HG03135 (cell line): ENCODE measurements around the gene ARID5B.

ENCODE experiments used
- ATAC-seq: cut with Tn5 transposase; IDR thresholded peaks from one replicate; pipeline ENCODE4 v1.9.1; 2021; ENCODE audit warnings: mild to moderate bottlenecking, moderate library complexity; ENCODE audit not compliant: unreplicated experiment

Gene ARID5B

DNA sequence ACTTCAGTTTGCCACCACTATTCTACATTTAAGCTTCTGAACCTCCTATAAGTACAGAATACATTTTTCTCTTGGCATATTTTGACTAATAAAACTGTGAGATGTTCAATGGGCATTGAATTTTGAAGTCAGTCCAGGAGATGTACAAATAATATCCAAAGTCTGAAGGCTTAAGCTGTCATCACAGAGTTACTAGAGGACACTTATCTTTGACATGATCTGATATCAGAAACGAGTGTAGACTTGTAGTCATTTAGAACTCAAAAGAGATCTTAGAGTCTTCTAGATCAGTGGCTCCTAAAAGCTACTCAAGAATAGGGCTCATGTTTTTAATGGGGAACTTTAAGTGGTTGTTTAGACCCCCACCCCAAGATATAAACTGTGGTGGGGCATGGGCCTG, 160.5 kb downstream of the ARID5B start:
- ATAC-seq, result no peak

DNA sequence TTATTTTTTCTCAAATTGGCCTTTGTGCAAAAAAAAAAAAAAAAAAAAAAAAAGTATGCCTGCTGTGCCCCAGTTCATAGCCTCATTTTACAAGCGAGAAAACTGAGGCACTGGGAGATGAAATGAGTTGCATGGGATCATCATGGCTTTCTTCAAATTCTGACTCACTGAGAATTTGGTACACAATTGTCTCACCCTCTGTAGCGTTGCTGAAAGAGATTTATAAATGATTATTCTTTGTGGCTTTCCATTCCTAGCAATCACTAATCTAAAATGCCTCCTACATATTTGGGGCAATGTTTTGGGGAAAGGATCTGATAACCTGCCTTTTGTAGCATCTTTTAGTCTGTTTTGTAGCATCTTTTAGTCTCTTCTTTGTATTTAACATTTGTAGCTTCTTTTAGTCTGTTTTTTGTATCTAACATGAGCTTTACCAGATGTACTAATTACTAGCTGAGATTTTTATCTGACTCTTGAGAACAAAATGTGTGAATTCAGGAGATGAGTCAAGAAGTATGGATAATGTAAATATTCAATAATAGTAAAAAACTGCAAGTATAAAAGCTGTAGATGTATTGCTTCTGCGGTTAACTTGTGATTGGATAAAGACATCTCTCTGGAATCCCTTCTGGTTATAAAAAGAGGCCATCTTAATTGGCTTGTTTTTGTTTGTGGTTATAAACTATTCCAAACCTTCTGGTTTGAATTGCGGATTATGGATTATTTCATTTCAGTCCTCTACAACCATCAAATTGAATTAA, 161.4 kb downstream of the ARID5B start:
- ATAC-seq, result no peak

DNA sequence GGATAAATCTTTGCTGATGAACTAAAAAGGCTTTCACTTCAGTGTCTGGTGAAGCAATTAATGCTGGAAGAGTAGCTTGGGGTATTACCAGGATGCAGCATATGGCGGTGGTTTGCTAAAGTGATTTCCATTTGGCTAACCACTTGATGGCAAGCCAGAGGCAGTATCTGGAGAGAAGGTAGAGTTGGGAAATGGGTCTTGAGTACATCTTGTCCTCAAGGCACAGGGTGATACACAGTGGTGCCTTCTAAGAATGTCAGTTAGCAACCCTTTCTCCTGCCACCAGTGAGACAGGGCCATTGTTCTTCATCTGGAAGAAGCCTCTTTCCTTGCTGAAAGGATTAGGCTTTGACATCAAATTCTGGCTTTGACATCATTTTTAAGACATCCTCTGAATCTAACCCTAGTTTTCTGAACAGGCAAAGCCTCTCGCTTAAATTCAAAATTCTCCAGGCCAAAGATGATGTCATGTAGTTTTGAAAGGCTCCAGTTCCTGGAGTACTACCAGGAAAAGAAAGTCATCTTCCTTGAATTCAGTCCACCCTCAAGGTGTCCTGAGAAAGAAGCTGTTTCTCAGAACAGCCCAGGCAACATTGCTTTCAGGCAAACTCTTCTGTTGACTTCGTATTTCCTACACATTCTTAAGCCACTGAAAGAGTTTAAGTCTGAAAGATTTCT, 162.4 kb downstream of the ARID5B start:
- no peak for ATAC-seq

DNA sequence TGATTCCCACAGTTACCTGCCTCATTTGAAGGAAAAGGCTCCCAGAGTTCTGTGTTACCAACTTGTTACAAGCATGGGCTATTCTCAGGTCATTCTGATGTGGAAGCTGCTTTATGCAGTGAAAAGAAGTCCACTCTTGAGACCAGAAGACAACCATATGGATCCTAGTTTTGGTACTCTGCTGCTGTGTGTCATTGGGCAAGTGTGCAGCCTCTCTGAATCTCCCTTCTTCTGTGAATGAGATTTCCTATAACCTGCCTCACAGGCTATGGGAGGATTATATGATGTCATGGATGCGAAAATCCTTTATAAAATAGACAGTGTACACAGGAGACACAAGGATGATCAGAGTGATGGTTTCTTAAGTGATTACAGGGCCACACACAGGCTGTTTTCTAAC, 166.1 kb downstream of the ARID5B start:
- ATAC-seq, result no peak

DNA sequence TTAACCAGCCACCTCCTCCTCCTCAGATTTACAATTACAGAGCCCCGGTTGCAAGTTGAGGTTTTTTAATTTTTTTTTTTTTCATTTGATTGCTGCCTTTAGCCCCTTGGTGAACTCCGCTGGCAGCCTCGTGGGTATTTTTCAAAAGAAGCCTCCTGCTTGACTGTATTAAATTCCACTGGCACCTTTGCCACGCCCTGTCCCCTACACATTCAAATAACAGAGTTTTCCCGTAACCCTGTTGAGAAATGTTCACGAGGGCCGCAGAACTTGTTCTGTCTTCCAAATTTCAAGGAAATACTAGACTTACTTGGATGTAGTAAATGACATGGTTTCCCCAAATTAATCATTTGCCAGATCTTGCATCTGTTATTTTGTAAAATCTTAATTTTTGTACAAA, 167.0 kb downstream of the ARID5B start:
- ATAC-seq, result no peak

DNA sequence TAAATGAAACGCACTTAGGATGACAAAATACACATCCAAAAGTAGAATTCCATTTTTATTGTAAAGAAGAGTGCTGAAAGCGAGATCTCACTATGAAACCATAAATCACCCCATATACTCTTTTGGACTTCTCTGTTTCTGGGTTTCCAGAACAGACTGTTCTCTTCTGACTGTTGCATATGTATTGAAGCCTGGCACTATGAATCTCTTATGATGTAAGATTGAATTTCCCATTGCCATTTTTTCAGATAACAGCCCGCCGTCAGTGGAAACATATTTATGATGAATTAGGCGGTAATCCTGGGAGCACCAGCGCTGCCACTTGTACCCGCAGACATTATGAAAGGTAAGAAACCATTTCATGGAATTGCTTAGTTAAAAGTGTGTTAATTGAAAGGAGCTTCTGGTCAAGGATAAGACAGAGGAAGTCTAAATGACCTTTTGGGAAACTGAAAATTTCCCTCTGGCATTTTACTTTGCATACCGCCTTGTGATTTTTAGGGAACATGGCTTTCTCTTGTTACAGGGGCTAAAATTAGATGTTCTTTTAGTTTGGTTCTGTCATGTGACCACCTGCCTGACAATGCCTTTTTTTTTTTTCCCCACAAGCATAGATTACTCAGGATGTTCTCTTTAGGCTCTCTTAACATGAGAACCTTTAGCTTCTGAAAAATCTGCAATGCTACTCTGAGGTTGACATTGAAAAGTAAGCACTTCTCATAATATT, 168.1 kb downstream of the ARID5B start:
- no peak for ATAC-seq

DNA sequence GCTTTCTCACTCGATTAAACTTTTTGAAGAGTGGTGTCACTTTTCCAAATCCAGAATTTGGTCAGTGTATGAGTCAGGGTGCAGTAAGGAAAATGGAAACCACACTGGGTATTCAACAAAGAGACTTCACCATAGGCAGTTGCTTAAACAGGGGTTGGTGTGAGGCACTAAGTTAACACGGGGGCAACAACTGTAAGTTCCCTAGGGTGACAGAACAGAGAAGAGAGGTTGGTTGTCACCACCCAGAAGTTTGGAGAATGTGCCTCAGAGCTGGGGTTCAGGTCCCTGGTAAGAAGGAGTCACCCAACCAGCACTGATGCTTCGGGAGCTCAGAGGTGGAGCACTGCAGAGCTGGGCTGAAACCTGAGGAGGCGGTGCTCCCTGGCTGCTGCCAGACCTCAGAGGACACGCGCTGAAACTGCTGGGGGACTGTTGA, 170.4 kb downstream of the ARID5B start:
- no peak for ATAC-seq

DNA sequence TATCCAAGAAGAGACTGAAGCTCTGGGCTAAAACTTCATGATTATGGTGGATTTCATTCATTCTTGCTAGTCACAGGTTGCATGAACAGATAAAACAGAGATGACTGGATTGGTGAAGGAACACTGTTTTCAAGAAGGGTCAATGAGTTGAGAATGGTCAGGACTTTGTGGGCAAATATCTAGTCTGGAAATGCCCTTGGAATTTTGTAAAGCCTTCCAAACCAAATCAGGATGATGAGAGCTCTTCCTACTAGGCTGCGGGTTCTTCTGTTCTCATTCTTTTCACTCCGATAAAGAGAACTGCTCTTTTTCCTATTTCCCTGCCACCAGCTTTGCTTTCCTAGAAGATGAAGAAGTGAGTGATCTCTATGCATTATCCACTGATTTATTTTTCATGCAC, 171.4 kb downstream of the ARID5B start:
- ATAC-seq, result no peak

DNA sequence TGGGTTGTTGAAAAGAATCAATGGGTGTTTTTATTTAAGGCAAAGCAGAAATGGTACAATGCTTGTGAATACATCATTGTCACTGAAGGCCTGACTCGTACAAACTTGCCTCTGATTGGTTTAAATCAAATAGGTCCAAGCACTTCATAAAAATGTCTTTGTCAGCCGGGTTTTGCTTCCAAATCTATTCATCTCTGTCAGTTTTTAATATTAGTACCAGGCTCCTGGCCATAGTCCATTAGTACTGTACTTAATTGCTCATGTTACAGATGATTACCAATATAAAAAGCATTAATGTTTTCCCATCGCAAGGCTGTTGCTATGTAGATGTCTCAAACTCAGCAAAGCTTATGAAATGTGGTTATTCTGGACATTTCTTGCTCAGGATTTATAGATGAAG, 171.9 kb downstream of the ARID5B start:
- no peak for ATAC-seq

DNA sequence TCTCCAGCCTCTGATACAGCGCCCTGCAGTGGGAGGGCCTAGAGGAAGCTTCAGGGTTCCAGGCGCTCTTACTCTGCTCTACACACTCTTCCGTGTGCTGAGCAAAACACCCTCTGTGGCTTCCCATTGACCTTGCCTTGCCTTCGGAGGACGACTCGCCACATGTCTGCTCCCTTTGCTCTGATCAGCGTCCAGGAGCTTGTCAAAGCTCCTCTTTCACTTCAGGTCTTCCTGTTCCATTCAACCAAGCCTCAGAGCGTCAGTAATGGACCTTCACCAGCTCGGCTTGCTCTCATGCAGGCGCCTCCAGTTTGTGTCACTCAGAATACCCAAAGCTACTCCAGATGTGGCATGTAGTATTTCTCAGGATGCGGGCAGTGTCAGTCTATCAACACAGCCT, 173.9 kb downstream of the ARID5B start:
- no peak for ATAC-seq

DNA sequence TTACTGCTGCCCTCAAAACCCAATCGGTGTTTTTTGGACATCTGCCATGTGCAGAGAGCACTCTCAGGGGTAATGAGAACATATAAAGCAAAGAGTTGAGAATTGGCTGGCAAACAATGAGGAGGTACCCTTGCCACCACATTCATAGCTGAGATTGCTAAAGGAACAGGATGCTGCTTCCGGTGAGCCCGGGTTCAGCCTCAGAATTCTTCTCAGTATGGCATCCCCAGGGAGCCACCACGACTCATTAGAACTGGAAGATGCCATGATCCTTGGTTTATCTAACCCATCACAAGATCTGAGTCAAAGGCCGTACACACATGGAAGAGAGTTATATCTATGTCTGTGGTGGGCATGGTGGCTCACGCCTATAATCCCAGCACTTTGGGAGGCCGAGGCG, 174.4 kb downstream of the ARID5B start:
- no peak for ATAC-seq

DNA sequence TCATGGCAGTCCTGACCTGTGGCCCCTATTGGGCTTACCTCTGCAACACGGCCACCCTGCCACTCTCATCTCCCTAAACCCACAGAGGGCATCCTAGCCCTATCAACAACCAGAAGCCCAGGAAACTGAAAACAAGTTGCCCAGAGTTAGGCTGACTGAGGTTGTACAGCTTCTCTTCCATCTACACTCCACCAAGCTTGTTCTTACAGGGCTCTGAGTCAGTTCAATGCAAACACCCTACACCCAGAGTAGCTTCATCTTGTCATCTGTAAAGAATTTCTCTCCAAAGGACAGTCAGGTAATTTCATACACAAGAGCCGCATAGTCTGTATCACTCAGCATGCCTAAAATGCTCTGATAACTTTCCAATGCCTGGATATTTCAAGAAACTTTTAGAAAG, 175.4 kb downstream of the ARID5B start:
- no peak for ATAC-seq

DNA sequence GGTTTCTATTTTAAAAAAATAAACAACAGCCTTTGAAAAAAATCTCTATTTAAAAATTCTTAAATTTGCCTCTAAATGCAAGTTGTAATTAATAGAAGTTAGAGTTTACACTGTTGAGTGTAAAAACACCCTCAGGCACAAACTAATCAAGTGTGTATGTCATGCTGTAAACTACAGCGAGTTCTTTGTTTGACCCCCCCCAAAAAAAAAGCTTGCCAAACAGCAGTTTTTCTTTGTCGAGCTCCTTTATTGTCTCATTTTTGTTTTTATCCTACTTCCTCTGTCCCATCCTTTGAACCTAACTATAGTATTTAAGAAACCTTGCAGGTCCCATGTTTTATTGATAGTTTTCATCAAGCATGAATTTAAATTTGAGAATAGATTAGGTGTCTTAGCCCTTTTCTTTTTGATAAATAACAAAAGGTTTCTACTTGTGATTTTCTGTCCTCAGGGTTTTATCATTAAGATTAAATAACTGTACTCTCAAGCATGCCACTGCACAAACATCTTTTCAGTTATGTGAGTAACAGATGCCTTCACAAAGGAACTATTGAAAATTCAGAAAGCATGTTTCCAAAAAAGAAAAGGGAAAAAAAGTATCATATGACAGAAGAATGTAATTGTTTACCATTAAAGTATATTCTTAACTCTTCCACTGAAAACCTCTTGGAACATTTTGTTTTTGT, 176.0 kb downstream of the ARID5B start:
- ATAC-seq, result no peak

DNA sequence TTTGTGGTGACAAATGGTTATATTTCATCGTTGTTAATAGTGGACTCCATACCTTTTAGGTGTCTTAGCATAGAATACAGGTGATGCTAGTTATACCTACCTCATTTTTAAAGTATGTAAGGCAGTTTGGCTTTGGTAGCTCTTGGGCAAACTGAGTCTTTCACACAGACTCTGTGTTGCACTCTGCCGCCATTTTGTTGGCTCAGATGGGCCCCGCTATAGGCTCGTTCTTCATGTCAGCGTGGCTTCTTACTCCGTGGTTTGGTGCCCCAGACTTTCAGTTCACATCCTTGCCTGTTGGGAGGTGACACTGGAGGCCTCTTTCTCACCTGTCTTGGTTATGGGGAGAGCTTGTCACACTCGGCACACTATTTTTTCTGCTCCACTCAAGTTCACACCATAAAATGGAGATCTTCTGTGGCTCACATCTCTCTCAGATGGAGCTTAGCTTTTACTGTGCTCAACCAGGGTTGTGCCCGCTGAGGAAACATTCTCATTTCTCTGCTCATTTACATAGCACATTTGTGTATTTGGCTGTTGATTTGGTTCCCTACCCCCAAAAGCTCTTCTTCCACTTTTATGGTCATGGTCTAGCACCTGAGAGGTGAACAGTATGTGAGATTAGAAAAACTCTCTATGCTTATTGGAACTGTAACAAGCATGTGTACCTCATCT, 178.5 kb downstream of the ARID5B start:
- peak; percentile 66 for ATAC-seq

DNA sequence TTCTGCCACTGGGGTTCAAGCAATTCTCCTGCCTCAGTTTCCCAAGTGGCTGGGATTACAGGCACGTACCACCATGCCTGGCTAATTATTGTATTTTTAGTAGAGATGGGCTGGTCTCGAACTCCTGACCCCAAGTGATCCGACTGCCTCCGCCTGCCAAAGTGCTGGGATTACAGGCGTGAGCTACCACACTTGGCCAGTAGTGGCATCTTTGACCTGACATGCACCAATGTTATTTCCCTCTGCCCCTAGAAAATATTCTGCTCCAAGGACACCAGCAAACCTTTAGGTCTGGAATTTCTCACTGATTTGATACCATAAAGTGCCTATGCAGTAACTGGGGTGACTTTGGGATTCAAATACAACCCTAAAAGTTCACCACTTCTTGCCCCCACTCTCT, 179.4 kb downstream of the ARID5B start:
- ATAC-seq, result no peak

DNA sequence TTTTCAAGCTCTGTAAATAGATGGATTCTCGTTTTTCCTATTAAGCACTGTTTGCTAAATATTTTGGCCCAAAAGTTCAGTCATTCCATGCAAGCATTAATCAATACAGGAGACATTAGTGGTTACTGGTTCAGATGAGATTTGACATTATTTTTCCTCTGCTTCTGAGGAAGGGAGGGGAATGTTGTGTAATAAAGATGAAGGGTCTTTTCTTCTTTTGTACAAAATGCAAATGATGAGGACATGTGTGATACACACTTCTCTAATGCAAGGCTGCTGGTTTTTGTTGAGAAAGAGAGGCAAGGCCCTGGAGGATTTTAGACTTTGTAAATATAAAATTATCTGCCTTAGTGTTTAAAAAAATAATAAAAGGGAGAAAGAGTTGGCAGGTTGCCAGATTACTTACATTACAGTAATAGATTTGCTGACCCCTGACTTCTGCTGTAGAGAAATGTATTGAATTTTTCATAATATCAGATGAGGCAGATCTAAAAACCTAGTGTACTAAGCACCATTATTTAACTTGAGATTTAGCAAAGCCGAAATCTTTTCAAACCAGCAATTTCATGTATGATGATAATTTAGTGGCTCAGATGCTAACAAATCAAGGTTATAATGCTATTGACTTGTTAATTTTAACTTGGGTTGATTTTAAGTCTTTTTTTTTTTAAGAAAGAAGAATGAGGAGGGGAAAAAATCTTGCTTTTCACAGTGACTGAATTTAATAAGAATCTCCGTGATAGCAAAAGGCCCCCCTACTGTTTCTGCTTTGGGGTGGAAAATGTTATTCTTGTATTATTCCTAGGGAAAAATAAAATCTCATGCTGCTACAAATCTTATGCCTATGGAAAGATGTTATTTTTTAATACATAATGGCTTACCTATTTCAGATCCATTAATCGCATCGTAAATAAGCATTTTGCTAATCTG, 180.1 kb downstream of the ARID5B start:
- ATAC-seq, result no peak

DNA sequence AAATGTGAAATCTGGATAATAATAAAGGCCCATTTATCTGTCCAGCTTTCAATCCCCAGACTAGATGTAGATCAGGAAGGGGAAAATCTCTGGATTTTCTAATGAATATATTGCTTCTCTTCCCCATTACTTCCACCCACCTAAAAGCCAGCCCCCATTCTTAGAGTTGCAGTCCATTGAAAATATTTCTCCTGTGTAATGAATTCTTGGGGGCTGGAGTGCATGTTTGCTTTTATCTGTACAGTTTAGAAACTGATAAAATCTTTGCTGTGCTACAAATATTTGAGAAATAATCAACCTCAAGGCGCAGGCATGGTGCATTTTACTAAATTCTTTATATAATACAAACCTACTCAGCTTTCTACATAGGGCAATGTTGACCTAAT, 180.8 kb downstream of the ARID5B start:
- ATAC-seq, result no peak

DNA sequence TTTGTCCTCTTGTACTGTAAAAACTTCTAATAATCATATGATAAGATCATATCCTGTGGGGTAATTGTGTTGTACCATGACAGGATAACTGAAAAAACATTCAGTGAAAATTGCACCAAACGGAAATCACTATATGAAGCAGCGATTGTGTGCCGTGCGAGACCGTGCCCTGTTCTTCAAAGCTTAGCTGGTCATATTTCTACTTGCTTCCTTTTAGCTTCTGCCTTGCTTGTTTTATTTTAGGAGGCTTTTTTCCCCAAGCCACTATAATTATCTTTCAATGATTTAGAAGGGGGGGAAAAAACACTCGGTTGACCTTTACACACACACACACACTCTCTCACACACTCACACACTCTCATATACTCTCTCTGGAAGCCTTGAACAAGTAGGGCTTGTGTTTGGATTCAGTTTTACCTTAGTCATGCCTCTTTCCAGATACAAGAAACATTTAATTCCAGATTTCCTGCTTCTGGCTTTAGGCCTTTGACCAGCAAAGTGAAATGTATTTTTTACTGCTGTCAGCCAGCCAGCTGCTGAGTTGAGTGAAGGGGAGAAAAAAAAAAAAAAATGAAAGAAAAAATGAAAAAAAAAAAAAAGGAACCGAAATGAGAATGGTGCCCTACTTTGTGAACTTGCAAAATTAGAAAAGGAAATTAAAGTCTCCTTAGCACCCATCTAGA, 181.4 kb downstream of the ARID5B start:
- no peak for ATAC-seq
